Uterus (tissue), 4 donors: ENCODE measurements around the gene THY1. TPM values are rescaled to one million over a fixed set of nuclear protein-coding genes. Genes with fewer than 3 reads are reported as not detected.
"Not testable (repeated sequence)": the region's sequence is repeated elsewhere in the genome, so short reads cannot be mapped to it uniquely, and the experiment has no call there.

Experiments
- DNase-seq, 2 donors: peaks; one replicate each; pipeline ENCODE4 v3.0.0-alpha.2; 2019 to 2020
- H3K27ac ChIP-seq, 2 donors: fragments of 200-600 bp; sonication (generic); 1 replicate in 1 of 2; 2 replicates in 1 of 2; pipeline ENCODE4 v1.5.1; 2016 to 2018
- H3K27me3 ChIP-seq, 2 donors: fragments of 200-600 bp; sonication (generic); one replicate each; pipeline ENCODE4 v1.5.1; 2018 to 2019; ENCODE audit warnings: control low read depth in 1 of 2
- H3K36me3 ChIP-seq, 2 donors: fragments of 200-600 bp; sonication (generic); one replicate each; pipeline ENCODE4 v1.5.1; 2019; ENCODE audit warnings: control low read depth in 1 of 2
- H3K4me1 ChIP-seq, 2 donors: fragments of 200-600 bp; sonication (generic); one replicate each; pipeline ENCODE4 v1.5.1; 2018 to 2019; ENCODE audit warnings: control low read depth in 1 of 2
- H3K4me3 ChIP-seq, 2 donors: fragments of 200-600 bp; sonication (generic); 1 replicate in 1 of 2; 2 replicates in 1 of 2; pipeline ENCODE4 v1.5.1; 2018 to 2019; ENCODE audit warnings: mild to moderate bottlenecking in 1 of 2
- H3K9me3 ChIP-seq, 2 donors: fragments of 200-600 bp; sonication (generic); one replicate each; pipeline ENCODE4 v1.5.1; 2019; ENCODE audit warnings: control low read depth in 1 of 2
- CTCF ChIP-seq, 4 experiments: fragments of 200-600 bp in 2 of 4; fragments of 450-650 bp in 2 of 4; sonication (generic) in 2 of 4; IDR thresholded peaks; one replicate each; pipeline ENCODE4 v1.5.1; 2016 to 2019; ENCODE audit warnings: antibody characterized with exemption in 4 of 4, mild to moderate bottlenecking in 2 of 4, moderate library complexity in 1 of 4
- POLR2A ChIP-seq, 2 donors: fragments of 450-650 bp; IDR thresholded peaks; one replicate each; pipeline ENCODE4 v1.6.1; 2016; ENCODE audit warnings: antibody characterized with exemption in 2 of 2, mild to moderate bottlenecking in 1 of 2, moderate library complexity in 1 of 2
- intact Hi-C: fragments of 100-400 bp; cut with DNase I; formaldehyde crosslinking; loops from one replicate; pipeline ENCODE4 v1.15.1; 2023; ENCODE audit warnings: low total_unique reads
- total RNA-seq, 4 donors: library from RNA; depleted of rRNA in 3 of 4; stranded (reverse); fragments of >200 nt in 3 of 4; gene quantifications; one replicate each; pipeline versions ENCODE4 v1.1.0 to v1.2.4, GENCODE V29; 2014 to 2023
- donor health status: DM: yes; HTN: yes; CAD: no.

Gene THY1
- total RNA-seq, 4 donors from 2014 or later: 10.7 to 88.9 (median 41.3) TPM

- H3K9me3 ChIP-seq: no peaks in the 10 kb centered on the region
- peak overlapping the region in 1 of 2 donors; percentile 56 for H3K27ac ChIP-seq
- no peak for DNase-seq
- TF ChIP-seq POLR2A (IDR thresholded peaks at IDR 0.05): no peak
- no peak for TF ChIP-seq CTCF (IDR thresholded peaks at IDR 0.05)
- no peaks in the 10 kb centered on the region for H3K36me3 ChIP-seq
- H3K4me3 ChIP-seq: no peak overlapping the region
- no peaks in the 10 kb centered on the region for H3K27me3 ChIP-seq
- H3K4me1 ChIP-seq: peaks cover 0 to 4% of the 10 kb centered on the region in 2 donors
- intact Hi-C loops: no loop called here
Observed at GRCh38 chr11:119445379-119445778, 22.4 kb upstream of the THY1 start.

DNA sequence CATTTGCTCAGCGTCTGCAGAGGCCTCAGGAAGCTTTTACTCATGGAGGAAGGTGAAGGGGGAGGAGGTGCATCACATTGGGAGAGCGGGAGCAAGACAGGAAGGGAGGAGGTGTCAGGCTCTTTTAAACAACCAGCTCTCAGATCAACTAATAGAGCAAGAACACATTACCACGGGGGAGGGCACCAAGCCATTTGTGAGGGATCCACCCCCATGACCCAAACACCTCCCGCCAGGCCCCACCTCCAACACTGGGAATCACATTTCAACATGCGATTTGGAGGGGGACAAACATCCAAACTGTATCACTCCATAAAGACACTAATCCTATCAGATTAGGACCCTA, 18.9 kb upstream of the THY1 start:
- intact Hi-C loops: no loop called here
- Histone ChIP-seq H3K27ac (no peak overlapping the region), H3K36me3 (no peaks in the 10 kb centered on the region), H3K9me3 (no peaks in the 10 kb centered on the region), H3K4me1 (no peaks in the 10 kb centered on the region), H3K4me3 (no peak overlapping the region), H3K27me3 (no peaks in the 10 kb centered on the region)
- TF ChIP-seq CTCF (IDR thresholded peaks at IDR 0.05) (no peak), POLR2A (IDR thresholded peaks at IDR 0.05) (no peak)
- DNase-seq: no peak

- TF ChIP-seq POLR2A (IDR thresholded peaks at IDR 0.05) (no peak), CTCF (IDR thresholded peaks at IDR 0.05) (no peak)
- intact Hi-C loops: no loop called here
Observed at GRCh38 chr11:119438599-119438998, 15.6 kb upstream of the THY1 start.

DNA sequence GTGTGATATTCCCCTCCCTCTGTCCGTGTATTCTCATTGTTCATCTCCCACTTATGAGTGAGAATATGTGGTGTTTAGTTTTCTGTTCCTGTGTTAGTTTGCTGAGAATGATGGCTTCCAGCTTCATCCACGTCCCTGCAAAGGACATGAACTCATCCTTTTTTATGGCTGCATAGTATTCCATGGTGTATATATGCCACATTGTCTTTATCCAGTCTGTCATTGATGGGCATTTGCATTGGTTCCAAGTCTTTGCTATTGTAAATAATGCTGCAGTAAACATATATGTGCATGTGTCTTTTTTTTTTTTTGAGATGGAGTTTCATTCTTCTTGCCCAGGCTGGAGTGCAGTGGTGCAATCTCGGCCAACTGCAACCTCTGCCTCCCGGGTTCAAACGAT, 14.5 kb upstream of the THY1 start:
- H3K27ac ChIP-seq, H3K4me1 ChIP-seq, H3K4me3 ChIP-seq, H3K27me3 ChIP-seq, H3K9me3 ChIP-seq, H3K36me3 ChIP-seq, DNase-seq, intact Hi-C loops: not testable (repeated sequence)

More at GRCh38 chr11:119438599-119438998, 15.6 kb upstream of the THY1 start:
- Histone ChIP-seq H3K27ac (no peak overlapping the region), H3K9me3 (no peaks in the 10 kb centered on the region), H3K27me3 (no peaks in the 10 kb centered on the region), H3K36me3 (no peaks in the 10 kb centered on the region), H3K4me3 (no peak overlapping the region), H3K4me1 (no peaks in the 10 kb centered on the region)
- DNase-seq: no peak

DNA sequence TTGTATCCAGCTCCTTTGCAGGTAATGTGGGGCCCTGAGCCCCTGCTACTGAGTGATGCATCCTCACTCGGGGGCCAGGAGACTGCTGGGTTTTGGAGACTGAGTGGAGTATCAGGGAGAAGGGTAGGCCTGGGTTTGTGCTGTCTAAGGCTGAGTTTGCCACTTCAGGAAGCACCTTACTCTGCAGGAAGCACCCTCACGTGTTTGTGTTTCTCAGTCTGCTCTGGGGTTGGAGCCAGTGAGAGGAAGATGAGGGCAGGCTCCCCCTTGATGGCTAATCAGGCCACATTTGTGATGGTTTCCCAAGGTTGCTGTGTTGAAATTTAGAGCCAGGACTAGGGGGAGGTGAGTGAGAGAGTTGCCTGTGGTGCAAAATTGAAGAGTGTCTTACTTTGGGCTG, 13.7 kb upstream of the THY1 start:
- H3K36me3 ChIP-seq: no peaks in the 10 kb centered on the region
- no peak overlapping the region for H3K27ac ChIP-seq
- no peaks in the 10 kb centered on the region for H3K27me3 ChIP-seq
- intact Hi-C loops: no loop called here
- TF ChIP-seq CTCF (IDR thresholded peaks at IDR 0.05) (no peak), POLR2A (IDR thresholded peaks at IDR 0.05) (no peak)
- no peaks in the 10 kb centered on the region for H3K9me3 ChIP-seq
- peaks cover 0 to 7% of the 10 kb centered on the region in 2 donors for H3K4me1 ChIP-seq
- no peak overlapping the region for H3K4me3 ChIP-seq
- no peak for DNase-seq

- DNase-seq: no peak
- no peak for TF ChIP-seq CTCF (IDR thresholded peaks at IDR 0.05)
- TF ChIP-seq POLR2A (IDR thresholded peaks at IDR 0.05): no peak
- Histone ChIP-seq H3K9me3 (no peaks in the 10 kb centered on the region), H3K4me3 (no peak overlapping the region), H3K36me3 (no peaks in the 10 kb centered on the region), H3K27ac (no peak overlapping the region), H3K4me1 (peaks cover 0 to 7% of the 10 kb centered on the region in 2 donors), H3K27me3 (no peaks in the 10 kb centered on the region)
- intact Hi-C loops: no loop called here
Observed at GRCh38 chr11:119436093-119436492, 13.1 kb upstream of the THY1 start.
